Activated T-cell treated with anti-CD3 and anti-CD28 coated beads, Interleukin-2, amount 50 U/mL, for 1 hour (primary cell): ENCODE measurements around the gene HPX.

Experiments used
- DNase-seq: peaks from one replicate; pipeline ENCODE4 v3.0.0-alpha.2; 2020

Gene HPX

DNA sequence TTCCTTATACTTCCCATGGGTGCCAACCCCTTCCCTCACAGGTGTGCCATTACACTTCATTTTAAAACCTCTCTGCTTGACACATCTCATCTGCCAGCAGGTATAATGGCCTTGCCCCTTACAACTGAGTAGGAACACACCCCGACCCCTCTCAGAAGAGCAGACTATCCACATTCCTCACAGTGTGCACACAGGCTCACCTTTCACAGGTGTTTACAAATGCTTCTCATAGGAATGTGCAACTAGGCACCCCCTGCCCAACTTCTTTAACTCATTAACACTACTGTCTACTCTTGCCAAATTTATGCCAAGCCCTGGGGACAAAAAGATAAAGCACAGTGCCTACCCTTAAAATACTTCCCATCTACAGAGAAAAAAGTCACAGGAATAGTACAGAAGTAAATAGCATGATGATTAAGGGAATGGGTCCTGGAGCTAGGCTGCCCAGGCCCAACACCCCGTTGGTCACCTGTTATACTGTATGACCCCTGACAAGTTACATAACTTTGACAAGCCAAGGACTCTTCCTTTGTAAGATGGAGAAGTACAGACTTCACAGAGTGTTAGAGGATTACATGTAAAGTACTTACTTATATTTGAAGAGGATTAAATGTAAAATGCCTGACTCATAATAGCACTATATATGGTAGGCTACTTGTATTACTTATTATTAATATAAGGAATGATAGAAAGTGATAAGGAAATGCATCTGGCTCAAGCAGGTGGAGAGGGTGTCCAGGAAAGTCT lies 17.7 kb upstream of the HPX start:
- DNase-seq: no peak

DNA sequence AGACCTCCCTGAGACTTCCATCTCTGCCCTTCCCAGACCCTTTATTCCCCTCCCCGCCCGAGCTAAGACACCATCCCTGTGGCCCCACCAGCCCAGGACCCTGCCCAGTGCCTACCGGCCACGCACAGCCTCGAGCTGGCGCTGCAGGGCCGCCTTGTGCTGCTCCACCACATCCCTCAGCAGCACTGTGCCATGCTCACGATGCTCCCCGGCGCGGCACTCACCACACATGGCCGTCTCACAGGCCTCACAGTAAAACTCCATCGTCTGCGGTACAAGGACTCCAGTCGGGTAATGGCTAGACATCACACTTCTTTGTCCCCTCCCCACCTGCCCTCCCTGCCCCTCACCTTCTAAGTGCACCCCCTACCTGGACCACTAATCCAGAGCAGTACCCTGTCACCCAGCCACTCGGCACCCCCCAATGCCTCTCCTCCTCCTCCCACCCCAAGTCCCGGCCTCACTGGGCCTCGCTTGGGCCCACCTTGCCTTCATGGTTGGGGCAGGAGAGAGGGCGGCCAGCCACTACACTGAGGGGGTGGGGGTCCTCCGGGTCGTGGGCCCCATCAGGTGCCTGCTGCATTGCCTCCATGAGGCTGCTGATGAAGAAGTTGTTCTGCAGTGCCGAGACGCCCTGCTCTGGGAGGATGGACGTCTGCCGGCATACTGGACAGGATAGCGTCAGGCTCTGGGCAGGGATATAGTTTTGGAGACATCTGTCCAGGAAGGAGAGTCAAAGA lies 17.0 kb upstream of the HPX start:
- no peak for DNase-seq

DNA sequence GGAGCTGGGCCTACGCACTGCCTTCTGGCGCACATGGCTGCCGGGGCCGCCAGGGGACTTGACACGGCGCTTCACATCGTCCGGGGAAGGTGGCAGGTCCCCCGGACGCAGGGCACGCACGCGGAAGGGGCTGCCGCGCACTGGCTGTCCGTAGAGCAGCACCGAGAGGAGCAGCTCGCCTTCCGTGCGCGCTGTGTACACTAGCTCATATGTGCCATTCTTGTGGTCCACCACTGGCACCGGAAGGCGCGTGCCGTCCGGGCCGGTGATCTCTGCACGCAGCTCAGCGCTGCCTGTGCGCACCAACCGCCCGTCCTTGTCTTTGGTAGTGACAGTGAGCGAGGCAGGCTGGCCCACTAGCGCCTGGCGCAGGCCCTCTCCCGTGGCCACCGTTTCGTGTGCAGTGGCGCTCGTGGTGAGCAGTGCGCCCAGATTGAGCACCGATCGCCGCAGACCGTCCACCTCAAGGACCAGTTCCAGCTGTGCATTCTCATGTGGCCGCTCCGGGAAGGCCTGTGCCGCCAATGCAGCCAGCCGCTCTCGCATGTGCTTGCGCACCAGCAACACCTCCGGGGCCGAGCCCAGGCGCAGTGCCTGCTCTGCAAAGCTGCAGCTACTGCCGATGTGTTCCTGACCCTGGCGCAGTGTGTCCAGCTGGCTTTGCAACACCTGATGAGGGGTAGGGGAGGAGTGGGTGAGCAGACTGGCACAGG lies 15.7 kb upstream of the HPX start:
- no peak for DNase-seq

DNA sequence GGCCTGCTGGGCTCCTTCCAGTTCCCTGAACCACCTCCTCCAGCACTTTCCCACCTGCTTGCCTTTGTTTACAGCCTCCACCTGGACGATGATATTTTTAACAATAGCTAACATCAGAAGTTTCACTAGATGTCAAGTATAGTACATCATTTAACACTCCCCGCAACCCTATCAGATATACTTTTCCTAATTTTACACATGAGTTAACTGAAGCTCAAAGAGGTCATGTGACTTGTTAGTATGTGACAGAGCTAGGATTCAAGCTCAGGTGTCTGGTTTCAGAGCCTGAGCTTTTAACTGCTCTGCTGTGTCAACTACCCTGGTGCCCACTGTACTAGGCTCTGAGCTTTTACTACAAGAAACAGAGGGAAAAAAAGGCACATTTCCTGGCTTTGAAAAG lies 14.3 kb upstream of the HPX start:
- no peak for DNase-seq

DNA sequence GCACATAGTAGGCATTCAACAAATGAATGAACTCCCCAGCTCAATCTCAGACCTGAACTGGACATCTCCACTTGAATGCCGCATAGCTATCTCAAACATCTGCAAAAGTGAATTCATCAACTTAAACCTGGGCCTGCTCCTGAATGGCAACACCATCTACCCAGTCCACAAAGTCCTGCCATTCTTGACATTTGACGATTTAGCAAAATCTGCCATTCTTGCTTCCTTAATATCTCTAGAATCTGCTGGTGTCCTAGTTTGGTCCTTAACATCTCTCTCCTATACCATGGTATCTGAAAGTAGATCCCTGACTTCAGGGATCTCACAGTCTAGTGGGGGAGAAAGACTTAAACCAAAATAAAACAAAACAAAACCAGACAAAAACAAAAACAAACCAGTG lies 12.4 kb upstream of the HPX start:
- DNase-seq: no peak

DNA sequence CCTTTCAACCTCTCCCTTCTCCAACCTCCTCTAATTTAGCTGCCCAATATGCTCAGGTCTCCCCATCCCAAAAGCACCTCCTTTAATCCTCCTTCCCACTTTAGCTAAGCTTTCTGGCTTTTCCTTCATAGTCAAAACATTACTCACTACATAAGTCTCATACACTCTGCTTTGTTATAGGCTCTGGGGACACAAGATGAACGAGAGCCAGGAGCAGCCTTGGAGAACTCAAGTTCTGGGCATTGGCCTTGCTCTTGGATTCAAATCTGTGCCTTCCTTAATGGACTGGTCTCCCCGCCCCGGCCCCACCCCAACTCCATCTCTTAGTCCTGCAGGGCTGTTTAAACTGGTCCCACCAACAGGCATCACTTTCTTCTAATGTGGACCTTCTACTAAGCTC lies 11.4 kb upstream of the HPX start:
- no peak for DNase-seq

DNA sequence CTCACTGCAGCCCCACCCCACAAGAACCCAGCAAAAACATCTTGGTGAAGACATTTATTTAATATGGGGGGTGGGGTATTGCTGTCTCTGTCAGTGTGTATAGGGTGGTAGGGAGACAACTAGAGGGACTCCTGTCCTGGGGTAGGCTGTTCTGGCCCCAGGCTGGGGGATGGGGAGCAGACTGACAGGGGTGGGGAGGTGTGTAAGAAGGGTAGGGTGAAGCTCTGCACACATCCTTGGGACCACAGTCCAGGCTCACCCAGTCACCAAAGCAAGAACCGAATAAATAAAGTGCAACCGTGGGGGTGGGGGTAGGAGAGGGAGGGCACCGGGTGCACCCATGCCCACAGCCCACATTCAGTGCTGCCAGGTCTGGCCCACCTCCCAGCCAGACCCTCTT lies 7.8 kb upstream of the HPX start:
- DNase-seq: no peak

DNA sequence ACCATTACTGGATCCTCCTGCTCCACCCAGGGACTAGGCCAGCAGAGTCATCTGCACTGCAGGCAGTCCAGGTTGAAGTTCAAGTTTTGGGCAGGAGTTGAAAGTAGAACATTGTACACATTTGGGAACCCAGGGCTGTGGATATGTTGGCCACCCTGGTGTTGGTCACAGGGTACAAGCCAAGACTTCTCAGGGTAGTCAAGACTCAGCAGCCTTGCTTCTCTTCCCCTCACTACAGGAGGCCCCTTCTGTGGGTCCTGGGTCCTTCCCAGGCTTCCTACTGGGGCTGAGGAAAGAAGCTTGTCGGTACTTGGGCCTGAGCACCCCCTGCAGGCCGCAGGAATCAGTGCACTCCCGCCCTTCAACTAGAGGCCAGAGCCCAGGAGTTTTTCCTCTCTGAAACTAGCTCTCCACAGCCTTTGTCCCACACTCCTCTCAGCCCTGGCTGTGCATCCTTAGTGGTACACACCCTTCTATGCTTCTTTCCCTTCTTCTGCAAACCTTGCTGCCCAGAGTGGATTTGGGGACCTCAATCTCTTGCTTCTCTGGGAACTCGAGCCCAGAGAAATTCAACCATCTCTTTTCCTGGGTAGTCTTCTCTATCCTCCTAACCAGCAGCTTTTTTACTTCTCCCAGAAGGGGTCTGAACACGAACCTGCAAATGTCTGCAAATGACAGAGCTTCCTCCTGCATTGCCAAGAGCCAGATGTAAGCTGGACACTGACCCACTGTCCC lies 2.6 kb upstream of the HPX start:
- DNase-seq: peak; percentile 66

DNA sequence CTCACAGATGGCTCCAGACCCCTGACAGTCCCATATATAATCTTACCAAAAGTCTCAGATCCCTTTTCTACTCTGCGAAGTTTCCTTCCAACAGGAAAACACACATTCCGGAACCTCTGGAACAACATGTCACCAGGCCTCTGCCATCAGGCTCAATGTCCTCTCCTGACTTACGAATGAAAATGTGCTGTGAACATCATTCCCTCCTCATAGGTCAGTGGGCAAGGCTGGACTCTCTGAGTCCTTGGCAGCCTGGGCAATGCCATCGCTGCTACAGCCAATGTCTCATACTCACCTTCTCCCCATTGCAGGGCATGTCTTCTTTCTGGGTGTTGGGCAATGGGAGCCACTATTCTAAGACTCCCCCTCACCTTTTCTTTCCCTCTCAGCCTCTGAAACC lies 1.7 kb upstream of the HPX start:
- no peak for DNase-seq

DNA sequence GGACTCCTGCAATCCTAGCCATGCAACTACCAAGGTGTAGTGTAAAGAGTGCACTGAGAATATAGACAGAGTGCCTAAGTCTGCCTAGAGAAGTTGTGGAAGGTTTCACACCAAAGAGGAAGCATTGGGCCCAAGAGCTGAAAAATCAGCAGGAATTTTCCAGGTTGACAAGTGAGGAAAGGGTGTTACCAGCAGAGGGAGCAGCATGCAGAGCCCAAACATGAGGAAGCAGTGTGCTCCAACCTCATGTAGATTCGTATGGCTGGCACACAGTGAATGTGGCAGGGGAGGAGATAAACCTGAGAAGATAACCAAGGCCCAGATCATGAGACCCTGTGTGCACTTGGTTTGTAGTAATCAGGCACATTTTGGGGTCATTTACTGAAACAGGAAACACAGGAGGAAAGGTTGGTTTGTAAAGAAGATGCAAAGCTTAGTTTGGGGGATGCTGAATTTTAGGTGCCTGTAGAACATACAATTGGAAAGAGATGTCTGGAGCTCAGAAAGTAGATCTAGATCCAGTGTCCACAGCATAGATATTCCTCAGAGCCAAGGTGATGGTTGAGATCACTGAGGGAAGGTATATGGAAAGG lies 1.7 kb downstream of the HPX start:
- DNase-seq: peak; percentile 32

DNA sequence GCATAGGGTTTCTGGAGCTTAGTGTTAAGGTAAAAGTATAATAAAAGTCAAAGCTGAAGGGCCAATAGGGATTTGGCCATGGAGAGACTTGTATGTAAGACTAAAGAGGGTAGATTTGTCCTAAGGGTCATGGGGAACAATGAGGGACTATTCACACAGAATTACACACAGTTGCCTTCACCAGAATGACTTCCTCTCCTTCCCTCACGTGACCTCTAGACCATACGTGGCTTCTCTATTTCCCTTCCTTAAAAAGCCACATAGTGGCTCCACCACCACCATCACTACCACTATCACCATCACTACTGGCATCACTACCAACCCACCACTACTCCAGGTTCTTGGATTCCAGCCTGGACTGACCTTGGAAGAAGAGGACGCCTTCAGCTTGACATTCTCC lies 2.8 kb downstream of the HPX start:
- no peak for DNase-seq

DNA sequence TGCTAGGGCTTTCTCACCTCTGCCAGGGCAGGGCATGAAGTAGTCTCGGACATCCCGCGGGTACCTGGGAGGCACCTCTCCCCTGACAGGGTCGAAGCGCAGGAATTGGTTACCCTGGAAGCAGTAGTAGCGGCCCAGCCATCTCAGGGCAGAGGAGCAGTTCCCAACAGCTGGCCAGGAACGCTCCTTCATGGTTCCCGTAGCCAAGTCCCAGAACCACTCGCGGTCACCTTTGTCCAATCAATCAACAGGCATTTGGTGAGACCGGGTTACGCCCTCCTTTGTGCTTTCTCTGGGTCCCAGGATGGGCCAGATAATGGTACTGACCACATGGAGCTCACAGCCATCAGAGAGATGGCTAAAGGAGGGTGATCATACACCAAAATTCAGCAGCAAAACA lies 3.4 kb downstream of the HPX start:
- no peak for DNase-seq

DNA sequence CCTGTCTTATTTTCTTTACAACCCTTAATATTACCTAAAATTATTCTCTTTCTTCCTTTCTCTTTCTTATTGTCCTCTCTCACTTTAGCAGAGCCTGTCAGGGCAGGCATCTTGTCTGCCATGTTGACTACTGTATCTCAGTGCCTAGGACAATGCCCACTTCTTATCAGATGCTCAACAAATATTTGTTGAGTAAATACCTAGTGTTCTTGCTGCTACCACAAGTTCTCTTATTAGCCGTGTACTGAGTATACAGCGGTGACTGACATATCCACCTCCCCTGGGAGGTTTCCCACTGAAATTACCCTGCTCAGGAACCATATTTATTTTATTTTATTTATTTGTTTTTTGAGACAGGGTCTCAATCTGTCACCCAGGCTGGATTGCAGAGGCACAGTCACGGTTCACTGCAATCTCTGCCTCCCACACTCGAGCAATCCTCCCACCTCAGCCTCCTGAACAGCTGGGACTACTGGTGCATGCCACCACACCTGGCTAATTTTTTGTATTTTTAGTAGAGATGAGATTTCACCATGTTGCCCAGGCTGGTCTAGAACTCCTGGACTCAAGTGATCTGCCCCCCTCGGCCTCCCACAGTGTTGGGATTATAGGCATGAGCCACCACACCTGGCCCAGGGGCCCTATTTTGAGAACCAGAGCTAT lies 6.7 kb downstream of the HPX start:
- no peak for DNase-seq

DNA sequence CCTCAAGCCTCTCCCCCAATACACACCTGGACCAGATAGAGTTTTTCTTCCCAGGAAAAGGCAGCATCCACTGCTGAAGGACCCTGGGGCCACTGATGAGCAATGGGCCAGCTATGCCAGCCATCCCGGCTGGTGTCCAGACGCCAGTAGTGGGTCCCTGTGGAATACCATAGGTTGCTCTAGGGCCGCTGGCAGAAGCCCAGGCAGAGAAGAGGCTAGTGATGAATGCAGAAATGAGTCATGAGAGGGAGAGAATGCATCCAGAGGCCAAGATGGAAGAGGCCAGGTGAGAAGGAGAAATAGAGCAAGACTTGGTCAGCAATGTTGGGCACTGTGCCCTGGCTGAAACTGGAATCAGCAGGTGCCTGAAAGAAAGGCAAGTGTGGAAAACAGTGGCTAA lies 8.9 kb downstream of the HPX start:
- DNase-seq: no peak

DNA sequence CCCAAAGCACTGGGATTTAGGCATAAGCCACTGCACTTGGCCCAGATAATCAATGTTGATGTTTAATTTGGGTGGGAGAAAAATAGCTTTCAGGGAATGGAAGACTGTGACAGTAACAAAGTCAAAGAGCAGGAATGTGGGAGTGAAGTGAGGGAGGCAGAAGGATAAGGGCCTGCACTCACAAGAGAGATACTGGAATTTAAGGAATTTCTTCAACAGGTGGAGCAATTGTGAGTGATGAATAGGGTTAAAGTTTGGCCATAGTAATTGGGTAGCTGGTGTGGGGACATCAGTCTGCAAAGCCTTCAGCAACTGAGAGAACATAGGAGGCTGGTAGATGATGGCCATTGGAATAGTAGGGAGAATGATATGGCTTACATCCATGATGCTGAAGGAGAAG lies 13.3 kb downstream of the HPX start:
- no peak for DNase-seq

DNA sequence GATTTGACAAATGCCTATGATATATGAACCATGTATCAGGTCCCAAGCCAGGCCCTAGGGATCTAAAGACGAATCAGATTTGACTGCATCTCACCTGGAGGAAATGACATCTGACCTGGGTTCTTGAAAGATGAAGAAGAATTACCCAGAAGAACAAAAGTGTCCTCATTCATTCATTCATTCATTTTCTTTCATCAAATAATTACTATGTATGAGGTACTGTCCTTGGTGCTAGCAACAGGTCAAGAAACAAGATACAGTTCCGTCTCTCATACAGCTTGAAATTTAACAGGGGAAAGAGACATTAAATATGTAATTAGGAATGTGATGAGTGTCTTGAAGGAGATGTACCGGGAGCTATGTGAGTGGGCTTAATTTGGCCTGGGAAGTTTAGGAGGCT lies 20.1 kb downstream of the HPX start:
- no peak for DNase-seq

DNA sequence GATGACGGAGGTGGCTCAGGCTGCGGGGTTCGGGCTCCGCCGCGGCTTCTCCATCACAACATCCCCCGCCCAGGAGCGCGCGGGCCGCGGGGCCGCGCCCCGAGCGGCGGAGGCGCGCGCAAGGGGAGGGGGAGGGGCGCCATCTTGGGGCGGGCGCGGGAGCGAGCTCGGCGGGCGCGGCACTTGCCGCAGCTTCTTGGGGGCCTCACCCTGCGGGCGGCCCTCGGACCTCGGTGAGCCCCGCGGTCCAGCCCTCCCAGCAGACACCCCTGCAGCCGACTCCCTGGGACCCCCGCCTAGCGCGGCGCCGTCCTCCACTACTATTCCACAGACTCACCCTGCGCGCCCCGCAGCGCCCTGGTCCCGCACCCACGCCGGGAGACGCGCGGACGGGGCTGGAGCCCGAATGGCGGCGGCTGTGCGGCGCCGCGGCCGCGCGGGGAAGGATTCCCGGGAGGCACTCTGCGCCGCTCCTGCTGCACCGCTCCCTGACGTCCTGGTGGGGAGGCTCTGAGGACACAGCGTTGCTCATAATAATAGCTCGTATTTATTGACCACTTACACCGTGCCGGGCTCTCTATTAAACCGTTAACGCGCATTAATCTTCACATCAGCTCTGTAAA lies 21.7 kb downstream of the HPX start, which contains the start of gene APBB1:
APBB1 (minus strand) TSS at position 86 of the 623 bp plus-strand sequence. CDS start 7,747 bp downstream, outside the sequence.
- DNase-seq: peak; percentile 83

DNA sequence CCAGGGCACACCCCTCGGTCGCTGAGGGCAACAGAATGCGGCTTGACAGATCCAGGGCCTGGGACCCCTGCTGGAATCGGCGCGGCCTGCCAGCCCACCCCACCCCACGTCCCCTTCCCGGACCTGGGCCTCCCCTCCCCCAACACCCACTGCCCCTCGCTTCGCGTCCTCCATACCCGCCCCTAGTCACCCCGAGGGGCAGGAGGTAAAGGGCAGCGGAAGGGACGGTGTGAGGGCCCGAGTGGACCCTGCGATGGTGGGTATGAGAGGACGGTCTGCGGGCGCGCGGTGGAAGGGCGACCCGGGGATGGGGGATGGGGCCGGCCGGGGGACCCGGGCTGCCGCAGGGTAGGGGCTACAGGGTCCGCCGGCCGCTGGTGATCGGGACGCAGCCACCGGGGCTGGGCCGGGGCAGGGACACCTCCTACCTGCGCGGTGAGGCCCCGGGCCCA lies 22.2 kb downstream of the HPX start:
- DNase-seq: no peak

DNA sequence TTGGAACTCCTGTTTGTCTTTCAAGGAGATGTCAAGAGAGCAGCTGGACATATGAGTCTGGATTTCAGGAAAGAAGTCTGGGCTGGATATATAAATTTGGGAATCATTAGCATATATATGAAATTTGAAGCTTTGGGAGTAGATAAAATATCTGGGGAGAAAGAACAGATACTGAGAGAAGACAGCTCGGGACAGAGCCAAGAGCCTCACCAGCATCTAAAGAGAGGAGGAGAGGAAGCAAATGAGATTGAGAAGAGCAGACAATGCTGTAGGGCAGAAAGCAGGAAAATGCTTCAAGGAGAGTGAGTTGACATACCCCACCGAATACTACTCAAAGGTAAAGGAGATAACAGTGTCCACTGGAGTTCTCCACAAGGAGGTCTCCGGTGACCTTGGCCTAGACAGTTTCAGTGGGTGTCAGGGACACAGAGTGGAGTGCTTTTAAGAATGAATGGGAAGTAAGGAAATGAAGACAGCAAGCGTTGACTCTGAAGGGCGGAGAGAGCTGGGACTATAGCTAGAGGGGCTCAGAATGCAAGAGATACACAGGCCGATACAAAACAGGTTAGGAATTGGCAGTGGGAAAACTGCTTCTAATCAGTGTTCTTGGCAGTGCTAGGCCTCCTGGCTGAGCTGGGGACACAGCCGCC lies 22.8 kb downstream of the HPX start:
- no peak for DNase-seq

DNA sequence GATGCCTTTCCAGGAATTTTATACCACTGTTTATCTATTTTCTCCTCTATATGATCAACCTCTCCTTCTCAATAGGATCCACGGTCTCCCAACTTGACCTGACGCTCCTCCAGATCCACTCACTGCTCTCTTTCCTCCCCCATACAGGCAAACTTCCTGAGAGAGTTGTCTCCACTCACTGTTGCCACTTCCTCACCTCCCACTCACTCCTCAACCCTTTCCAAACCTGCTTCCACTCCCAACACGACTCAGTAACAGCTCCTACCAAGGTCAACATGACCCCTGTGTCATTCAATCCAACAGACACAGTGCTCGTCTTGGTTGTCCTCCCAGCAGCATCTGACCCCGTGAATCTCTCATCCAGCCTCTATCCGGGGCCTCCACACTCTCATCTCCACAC lies 25.0 kb downstream of the HPX start:
- DNase-seq: no peak

DNA sequence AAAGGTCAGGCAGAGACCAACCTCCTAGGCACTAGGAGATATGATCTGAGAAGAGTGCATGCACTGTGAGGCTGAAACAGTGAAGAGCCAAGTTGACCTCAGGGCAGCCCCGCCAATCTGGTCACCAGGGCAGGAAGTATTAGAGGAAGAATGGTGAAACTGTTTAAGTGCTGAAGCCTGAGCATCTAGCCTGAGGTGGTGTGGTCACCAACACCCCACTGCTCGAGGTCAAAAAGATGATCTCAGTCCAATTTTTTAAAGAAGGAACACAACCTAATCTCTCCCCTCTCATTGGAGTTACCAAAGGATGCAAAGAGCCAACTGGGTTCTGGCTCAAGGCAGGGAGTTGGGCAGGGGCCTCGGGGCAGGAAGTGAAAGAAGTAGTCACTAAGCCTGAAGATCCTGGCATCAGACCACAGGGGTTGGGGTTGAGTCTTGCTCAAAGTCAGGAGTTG lies 25.9 kb downstream of the HPX start:
- DNase-seq: no peak
